GM19238 (cell line): ENCODE data around the gene ZNF491.
"Not testable (repeated sequence)": the region's sequence is repeated elsewhere in the genome, so short reads cannot be mapped to it uniquely, and the experiment has no call there.

Experiments
- DNase-seq: peaks from one replicate; pipeline ENCODE4 v3.0.0; 2011; ENCODE audit warnings: low spot score; ENCODE audit not compliant: insufficient read length

Gene ZNF491

GRCh38 chr19:11806354-11807098, 8.2 kb downstream of the ZNF491 start:
- no peak for DNase-seq

- DNase-seq, result no peak
Measured at GRCh38 chr19:11807099-11807380, 8.7 kb downstream of the ZNF491 start.

- DNase-seq, result no peak
Measured at GRCh38 chr19:11813703-11814028, 15.3 kb downstream of the ZNF491 start.

GRCh38 chr19:11814029-11814699, 15.8 kb downstream of the ZNF491 start, which contains the start of gene ZNF440:
Gene ZNF440 (plus strand): TSS chr19:11814273. CDS start chr19:11814448, 175 bp downstream.
- peak; percentile 94 for DNase-seq

- no peak for DNase-seq
Measured at GRCh38 chr19:11814700-11815035, 16.3 kb downstream of the ZNF491 start.

GRCh38 chr19:11821474-11822109, 23.3 kb downstream of the ZNF491 start:
- no peak for DNase-seq

- DNase-seq, result not testable (repeated sequence)
Measured at GRCh38 chr19:11828957-11829876, 30.9 kb downstream of the ZNF491 start.

GRCh38 chr19:11832253-11832912, 34.1 kb downstream of the ZNF491 start:
- no peak for DNase-seq

GRCh38 chr19:11833541-11833940, 35.2 kb downstream of the ZNF491 start:
- no peak for DNase-seq

- DNase-seq, result not testable (repeated sequence)
Measured at GRCh38 chr19:11835626-11836066, 37.3 kb downstream of the ZNF491 start.

GRCh38 chr19:11843722-11844121, 45.4 kb downstream of the ZNF491 start:
- no peak for DNase-seq

- DNase-seq, result not testable (repeated sequence)
Measured at GRCh38 chr19:11847615-11848014, 49.3 kb downstream of the ZNF491 start.

- DNase-seq, result no peak
Measured at GRCh38 chr19:11848200-11848593, 49.9 kb downstream of the ZNF491 start.

- DNase-seq, result peak; percentile 83
Measured at GRCh38 chr19:11848594-11849469, 50.5 kb downstream of the ZNF491 start, which contains the start of gene ZNF439. Gene ZNF439 (plus strand): TSS chr19:11848726. CDS start chr19:11848868, 142 bp downstream.

- not testable (repeated sequence) for DNase-seq
Measured at GRCh38 chr19:11850289-11850688, 52.0 kb downstream of the ZNF491 start.

- no peak for DNase-seq
Measured at GRCh38 chr19:11853358-11853757, 55.0 kb downstream of the ZNF491 start.

GRCh38 chr19:11856596-11857250, 58.4 kb downstream of the ZNF491 start:
- DNase-seq, result no peak
